GM19238 (cell line): ENCODE data around the gene CGNL1.

Experiments used
- DNase-seq: peaks from one replicate; pipeline ENCODE4 v3.0.0; 2011; ENCODE audit warnings: low spot score; ENCODE audit not compliant: insufficient read length

CGNL1 gene

DNA sequence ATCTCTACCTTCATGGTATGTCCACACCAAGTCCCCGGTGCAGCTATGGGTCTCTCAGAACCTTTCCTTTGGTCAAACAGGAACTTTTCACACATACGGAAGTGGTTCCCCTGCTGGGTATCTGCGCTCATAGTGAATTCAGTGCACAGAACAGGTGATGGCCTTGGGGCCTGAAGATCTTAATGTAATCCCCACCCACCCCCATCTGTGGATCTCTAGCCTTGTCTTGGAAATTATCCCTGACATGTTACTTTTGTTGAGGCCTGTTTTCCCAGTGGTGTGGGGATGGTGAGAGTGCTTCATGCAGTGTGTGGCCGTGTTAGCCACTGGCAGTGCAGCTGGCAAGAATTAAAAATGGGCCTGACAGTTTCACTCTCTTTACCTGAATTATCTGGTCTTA, 143.5 kb downstream of the CGNL1 start:
- DNase-seq = no peak

DNA sequence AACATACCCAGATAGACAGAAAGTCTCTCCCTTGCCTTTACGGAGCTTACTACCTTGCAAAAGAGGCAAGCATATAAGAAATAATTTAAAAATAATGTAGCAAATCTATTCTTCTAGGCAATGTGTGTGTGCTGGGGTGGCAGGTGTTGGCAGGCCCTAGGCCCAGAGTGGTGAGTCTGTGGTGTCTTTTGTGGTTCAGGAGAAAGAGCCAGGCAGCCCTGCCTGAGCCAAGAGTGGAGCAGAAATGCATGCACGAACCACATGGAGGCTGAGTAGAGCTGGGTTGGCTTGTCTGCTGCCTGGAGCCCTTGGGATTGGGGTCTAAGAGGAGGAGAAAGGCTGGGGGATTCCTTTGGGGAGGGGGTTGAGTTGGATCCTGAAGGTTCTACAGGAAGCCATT, 145.2 kb downstream of the CGNL1 start:
- DNase-seq = no peak

DNA sequence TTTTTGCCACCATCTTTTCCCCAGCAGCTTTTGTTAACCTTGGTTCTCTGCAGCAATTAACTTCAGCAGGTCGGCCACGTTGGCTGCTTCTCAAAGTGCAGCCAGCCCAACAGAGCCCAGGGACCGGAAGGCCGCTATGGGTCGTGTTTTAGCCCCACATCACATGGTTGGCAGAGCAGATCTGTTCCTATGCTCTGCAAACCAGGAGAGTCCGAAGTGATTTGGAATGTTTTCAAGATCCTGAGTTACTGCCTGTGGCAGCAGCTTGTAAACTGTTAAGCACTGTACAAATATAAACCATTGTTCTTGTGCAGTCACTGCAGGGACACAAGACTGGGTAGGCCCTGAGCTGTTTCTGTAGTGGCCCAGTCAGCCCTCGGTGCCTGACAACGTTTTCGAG, 145.8 kb downstream of the CGNL1 start:
- DNase-seq = no peak

DNA sequence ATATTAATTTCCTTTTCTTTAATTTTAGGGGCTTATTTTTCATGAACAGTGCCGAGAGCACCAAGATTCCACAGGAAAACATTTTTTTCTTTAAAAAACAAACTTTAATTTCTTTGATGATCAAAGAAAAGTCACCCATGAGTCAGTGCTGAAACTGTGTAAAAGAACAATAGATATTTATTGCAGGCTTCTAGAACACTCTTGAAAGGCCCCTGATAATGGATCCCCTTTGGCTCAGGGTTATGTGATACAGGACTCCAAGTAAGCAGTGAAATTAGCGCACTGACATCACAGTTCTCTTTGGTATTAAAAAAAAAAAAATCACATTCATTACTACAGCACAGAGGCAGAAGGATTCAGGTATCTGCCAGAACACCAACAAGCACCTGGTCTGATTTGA, 149.3 kb downstream of the CGNL1 start:
- DNase-seq = no peak

DNA sequence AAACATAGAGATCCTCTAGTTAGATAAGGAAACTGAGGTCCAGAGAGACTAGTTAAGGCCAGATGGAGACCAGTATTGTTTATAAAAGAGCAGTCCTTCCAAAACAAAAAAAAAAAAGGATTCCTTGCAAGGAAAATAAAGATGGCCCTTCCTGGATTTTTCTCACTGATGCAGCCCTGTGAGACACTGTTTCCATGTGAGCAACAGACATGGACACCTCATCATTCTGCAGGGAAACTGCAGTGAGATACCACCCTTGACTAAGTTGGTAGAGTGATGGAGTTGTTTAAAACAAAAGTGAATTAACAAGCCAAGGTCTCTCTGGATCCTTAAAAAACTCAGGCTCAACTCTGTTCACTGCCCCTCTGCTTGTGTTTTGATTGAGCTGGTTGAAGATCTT, 149.8 kb downstream of the CGNL1 start:
- no peak for DNase-seq

DNA sequence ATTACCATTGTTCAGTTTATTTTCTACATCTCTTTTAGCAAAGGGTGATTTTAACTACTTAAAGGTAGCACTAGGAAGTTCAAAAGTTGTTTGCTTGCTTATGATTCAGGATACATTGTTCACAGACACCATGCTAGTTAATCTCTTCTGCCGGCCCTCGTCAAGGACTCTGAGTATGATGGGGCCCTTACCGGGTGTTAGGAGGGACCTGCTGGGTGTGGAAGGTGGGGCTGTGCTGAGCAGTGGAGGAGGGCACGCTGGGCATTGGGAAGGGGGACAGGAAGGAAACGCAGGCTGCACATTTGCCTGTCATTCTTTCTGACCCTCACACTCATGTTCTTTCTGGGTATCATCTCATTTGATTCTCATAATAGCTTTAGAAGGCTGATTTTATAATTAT, 150.3 kb downstream of the CGNL1 start:
- DNase-seq = no peak

DNA sequence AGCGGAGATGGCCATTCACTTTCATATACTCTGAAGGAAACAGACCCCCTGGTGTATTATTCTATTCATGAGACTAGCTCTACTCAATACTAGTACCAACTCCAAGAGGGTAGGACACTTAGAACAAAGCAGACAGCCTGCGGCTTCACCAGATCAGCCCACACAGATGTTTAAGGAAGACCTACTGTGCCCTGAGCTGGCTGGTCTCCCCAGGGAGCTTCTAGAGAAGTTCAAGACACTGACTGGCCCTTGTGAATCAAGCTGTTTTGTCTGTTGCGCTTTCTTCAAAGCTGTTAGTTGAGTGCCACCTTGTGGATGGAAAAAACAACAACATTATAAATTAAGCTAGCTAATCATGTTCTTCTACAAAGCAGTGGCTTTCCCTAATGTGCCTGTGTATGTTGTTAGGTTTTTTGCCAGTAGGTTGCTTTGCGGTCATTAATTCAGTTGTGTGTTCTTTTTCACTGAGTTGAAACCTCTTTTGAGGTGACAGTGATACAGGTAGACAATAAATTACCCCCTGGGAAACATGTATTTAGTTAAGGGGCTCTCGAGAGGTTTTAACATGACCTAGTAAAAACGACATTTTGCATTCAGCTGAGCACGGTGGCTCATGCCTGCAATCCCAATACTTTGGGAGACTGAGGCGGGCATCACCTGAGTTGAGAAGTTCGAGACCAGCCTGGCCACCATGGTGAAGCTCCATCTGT, 151.2 kb downstream of the CGNL1 start:
- peak; percentile 44 for DNase-seq

DNA sequence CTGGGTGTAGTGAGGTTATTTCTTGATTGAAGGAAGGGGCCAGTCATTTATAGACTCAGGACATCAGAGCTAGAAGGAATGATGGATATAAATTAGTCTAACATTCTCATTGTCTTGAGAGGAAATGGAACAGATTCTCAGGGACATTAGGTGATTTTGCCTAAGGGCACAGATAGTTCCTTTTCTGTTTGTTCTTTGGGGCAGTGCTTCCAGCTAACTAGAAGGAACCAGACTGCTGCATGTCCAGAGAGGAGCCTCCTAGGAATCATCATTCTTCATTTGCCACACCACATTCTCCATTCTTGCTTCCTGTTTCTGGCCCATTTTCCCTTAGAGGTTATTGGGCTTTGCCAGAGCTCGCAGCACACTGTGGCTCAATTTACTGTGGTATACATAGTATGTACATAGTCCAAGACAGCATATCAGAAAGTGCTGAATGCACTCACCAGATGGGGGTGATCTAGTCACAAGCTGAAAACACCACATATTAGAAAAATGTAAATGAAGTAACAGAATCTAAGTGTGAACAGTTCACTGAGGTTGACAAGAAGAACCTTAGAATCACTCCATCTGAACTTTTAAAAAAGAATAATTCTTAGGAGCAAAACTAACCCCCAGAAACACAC, 152.7 kb downstream of the CGNL1 start:
- no peak for DNase-seq

DNA sequence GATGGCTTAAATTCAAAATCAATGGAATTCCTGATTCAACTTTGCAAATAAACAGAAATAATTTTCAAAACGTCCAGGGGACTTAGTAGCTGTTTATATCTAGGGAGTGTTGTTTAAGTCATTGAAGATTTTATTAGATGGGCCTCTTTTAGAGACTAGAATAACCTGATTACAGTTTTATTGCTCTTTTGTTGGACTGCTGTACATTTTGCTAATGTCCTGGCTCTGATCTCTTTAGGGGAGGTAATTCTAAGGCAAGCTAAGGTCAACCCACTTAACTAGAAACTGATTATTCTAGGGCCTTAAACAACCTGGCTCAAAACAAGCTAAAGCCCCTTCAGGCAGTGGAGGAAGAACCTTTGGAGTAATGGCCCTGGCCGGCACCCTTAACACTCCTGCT, 153.4 kb downstream of the CGNL1 start:
- DNase-seq = no peak

DNA sequence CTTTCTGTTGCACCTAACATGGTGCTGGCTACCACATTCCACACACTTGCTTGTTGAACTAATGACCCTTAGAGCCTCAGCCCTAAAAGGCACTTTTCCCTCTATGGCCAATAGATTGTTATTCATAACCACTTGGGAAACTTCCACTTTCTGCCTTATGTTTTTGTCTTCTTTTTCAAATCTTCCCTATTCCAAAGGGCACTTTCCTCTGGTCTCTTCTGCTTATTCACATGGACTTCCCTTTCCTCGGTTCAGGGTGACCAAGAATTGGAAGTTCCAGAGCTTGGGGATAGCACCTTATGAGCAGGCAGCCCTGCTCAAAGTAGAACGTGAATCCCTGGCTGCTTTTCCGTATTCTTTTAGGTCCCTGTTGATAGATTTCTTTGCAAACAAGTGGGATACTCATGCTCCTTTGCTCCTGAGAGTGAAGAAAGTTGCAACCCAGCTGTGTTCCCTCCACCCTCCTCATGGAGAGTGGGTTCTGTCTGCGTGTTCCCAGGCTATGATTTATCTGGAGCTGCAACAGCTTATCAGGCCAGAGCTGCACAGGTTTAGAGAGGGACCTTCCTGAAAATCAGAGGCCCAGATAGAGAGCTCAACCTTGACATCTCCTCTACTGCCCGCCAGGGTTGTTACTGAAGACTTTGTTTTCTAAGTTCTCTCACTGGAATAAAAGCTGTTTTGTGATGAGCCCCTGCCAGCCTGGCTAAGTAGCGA, 156.6 kb downstream of the CGNL1 start:
- no peak for DNase-seq

DNA sequence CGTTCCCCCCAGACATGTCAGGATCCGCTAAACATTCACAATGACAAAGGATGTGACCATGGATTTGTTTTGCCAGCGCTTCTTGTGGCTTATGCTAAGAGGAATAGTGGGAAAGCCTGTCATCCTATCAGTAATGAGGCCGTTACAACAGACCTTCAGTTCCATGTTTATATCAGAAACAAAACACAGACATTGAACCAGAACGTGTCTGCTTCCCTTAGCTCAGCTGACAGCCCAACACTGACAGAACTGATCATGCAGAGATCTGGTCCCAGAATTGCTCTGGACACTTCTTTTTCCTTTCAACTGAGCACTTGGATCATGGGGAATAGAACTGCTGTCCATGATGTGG, 157.1 kb downstream of the CGNL1 start:
- DNase-seq = no peak

DNA sequence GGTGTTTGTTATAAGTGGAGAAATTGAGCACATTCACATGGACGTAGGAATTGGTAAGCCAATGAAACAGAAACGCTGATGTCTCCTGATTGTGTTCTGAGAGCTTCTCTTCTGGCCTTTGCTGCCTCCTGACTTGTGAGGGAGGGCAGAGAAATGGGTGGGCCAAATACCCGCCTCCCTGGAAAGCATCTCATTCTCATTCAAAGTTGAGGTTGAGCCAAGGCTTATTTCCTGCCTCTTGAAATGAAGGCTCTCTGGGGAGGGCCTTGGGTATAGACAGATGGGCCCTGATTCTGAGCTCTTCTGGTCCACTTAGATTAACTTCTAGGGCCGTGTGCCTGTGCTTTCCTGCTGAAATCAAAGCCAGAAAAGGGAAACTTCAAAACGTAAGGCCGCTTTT, 158.0 kb downstream of the CGNL1 start:
- no peak for DNase-seq

DNA sequence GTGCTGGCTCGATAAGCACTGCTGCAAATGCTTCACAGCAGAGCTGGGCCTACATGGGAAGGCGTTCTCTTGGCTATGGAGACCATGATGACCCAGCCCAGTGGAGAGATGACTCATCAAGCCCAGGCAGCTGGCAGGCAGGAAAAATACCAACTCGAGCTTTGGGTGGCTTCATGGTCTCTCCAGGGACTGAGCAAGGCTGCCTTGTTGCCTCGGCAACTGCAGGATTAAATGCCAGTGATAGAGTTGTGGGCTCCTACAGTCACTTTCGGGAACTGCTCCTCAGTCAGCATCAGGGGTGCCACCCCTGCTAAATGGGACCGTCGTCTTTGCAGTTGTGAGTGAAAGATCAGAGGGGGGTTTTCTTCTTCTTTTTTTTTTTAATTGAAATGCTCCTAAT, 160.8 kb downstream of the CGNL1 start:
- DNase-seq = no peak

DNA sequence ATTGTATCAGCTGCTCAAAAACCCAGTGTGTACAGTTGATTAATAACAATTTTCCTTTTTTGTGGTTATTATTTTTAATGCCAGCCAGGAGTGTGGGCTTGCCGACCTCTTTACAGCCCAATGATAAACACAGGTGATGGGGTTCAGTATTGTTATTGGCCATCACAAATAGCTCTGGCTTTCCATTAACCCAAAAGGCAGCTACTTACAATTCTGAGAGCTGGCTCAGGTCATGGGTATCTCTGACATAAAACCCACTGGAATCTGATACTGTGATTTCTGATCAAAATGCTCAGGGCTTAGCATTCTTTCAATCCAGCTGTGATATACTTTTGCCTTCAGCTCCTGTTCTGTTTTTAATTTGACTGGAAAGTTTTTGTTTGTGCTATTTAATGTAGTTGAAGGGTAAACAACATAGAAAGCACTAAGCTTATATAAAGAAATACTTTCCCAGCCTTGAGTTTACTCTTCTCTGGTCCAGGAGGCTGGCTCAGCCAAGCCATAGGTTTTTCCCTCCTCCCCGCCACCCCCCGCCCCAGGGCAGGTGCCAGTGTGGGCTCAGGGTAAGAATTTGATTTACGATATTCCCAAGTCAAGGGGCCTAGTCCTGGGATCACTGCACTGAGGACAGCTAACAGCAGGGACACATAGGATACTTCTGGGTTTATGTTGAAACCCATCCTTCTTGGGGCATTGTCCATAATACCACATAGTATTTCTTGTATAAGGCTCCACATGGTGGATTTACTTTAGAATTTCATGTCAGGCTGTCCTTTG, 161.4 kb downstream of the CGNL1 start:
- DNase-seq = no peak

DNA sequence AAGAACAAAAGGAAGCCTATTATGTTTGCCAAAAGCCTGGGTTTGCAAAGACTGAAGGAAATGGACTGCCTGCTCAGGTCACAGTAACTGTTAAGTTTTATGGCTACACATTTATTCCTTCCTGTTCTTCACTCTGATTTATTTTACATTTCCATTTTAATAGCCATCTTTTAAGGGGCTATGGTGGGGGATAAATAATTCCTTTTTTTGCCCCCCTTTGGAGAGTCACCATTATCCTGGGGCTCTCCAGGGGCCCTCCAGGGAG, 161.9 kb downstream of the CGNL1 start:
- DNase-seq = no peak

DNA sequence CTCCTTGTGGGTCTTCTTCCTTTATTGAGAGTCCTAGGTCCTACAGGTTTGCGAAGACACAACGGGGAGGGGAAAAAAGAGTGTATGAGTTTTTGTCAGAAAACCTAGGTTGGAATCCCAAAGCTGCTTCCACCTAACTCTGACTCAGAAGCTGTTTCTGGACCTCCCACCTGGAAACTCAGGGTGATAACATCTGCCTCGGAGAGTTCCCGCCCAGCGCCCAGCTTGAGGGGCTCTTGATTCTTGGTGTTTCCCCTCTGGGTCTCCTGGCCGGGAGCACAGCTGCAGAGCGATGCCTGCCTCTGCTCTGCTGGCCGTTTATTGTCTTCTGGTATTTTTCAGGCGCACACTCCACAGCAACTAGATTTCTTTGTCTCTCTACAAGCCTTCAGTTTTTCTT, 162.5 kb downstream of the CGNL1 start:
- DNase-seq = no peak

DNA sequence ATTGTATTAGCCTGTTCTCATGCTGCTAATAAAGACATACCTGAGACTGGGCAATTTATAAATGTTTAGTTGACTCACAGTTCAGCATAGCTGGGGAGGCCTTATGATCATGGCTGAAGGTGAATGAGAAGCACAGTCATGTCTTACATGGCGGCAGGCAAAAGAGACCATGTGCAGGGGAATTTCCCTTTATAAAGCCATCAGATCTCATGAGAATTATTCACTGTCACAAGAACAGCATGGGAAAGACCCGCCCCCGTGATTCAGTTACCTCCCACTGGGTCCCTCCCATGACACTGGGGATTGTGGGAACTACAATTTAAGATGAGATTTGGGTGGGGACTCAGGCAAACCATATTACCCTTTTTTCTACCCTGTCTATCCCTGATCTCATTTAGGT, 163.9 kb downstream of the CGNL1 start:
- no peak for DNase-seq

DNA sequence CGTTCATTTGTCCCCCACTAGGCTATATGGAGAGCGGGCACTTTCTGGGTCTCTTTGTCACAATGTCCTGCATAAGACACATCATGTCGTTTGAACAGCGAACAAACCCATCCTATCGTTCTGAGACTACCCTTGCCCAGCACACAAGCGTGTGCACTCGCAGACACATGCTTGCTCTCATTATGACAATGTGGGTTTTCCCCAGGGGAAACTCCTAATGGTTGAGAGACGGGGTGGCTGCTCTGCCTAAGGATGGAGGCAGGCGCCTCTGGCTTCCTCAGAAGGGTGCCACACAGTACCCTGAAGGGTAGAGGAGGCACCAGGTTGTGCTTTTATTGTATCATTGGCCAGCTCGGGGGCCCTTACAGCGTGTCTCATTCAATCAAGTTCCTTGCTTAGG, 164.4 kb downstream of the CGNL1 start:
- no peak for DNase-seq

DNA sequence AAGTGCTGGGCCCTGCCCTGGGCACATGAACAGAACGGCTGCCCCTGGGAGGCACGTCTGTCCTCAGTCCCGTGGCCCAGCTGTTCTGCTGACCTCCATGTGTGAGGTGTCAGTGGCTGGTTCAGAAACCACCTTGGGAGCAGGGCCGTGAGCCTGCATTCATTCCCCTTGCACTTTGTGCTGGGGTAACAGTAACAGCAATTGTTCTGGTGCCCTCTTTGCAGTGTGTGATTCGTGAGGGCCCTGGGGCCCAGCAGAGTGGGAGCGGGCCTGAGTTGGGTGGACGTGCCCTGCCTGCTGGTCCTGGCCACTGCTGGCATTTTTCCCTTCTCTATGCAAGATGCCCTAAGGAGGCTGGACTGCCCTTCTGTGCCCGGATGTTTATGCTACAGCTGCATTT, 165.0 kb downstream of the CGNL1 start:
- DNase-seq = no peak

DNA sequence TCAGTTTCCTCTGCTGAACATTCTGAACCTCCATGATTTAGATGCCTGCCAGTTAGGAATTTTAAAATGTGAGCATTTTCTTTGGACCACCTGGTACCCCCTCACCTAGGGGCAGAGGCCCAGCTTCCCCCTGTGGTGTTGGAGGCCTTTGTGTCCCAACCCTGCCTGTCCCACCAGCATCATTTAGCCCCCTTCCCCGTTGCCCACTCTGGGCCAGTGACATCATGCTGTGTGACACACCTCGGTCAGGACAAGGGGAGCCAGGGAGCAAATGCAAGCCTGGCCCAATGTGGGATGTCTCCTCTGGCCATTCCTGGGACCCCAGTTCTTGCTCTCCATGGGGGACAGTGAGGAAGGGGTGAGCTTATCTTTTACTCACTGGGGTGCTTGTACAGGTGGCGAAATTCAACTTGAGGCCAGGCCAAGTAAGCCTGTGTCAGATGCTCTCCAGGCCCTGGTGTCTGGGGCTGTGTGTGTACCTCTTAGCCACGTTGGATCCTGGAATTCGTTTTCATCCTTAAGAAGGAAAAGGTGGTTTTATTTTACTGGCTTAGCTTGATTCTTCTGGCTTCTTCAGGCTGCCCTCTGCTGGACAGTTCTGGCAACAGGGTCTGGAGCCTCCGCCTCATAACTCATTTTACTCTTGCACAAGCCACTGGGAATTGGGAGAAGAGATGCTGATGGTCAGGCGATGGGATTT, 165.7 kb downstream of the CGNL1 start:
- DNase-seq = no peak

DNA sequence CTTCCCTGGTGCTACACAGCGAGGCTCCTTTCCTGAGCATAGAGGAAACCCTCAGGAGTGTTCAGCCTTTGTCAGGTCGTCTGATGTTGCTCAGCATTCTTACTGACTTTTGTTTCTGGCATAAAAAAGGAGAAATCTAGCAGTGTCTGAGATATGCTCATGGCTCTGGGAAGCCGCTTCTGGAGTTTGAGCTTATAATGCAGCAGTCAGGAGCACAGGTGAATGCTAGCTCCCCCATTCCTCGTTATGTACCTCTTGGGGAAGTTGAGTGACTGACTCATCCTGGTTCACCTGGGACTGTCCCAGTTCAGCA, 166.2 kb downstream of the CGNL1 start:
- DNase-seq = no peak

DNA sequence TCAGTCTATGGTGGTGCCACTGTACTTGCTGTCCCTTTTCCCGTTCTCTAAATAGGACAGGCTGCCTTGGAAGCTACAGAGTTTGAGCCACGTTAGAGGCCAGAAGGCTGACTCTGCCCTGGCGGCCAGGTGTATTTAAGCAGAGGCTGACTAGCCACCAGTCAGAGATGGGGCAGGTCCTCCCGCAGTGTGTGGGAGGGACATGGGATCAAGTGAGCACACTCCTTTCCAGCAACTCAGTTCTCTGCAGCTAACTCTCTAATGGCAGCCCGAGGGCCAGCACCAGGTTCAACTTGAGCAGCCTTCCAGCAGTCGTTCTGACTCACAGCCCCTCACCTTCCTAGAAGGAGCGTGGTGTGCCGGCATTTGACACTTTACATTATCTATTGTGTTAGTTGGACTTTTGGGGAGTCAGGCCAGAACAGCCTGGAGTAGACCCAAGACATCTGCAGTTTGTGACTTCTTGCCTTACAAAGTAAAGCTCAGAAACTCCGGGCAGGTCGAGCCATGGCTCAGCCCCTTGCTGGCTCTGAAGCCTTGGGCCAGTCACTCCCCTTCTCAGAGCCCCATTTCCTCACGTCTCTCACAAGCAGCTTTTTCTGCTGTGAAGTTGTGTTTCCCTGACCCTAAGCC, 168.7 kb downstream of the CGNL1 start:
- no peak for DNase-seq
